GM21786 (cell line): Measurements from ENCODE around the gene MPRIP.

Source experiments
- ATAC-seq: cut with Tn5 transposase; IDR thresholded peaks from one replicate; pipeline ENCODE4 v1.9.1; 2021; ENCODE audit not compliant: unreplicated experiment

Gene MPRIP

GRCh38 chr17:17161121-17161520 lies 118.9 kb downstream of the MPRIP start:
- ATAC-seq, result no peak

- no peak for ATAC-seq
Observed at GRCh38 chr17:17161759-17162158, 119.5 kb downstream of the MPRIP start.

GRCh38 chr17:17164156-17164555 lies 121.9 kb downstream of the MPRIP start:
- ATAC-seq, result no peak

- no peak for ATAC-seq
Observed at GRCh38 chr17:17164676-17165075, 122.4 kb downstream of the MPRIP start.

- ATAC-seq, result no peak
Observed at GRCh38 chr17:17165666-17166308, 123.5 kb downstream of the MPRIP start.

- no peak for ATAC-seq
Observed at GRCh38 chr17:17166446-17166845, 124.2 kb downstream of the MPRIP start.

GRCh38 chr17:17167356-17167755 lies 125.1 kb downstream of the MPRIP start:
- ATAC-seq, result no peak

- no peak for ATAC-seq
Observed at GRCh38 chr17:17167986-17168385, 125.7 kb downstream of the MPRIP start.

GRCh38 chr17:17168401-17168800 lies 126.1 kb downstream of the MPRIP start:
- ATAC-seq, result no peak

GRCh38 chr17:17169396-17169795 lies 127.1 kb downstream of the MPRIP start:
- ATAC-seq, result no peak

- no peak for ATAC-seq
Observed at GRCh38 chr17:17170346-17170985, 128.2 kb downstream of the MPRIP start.

GRCh38 chr17:17171186-17171585 lies 128.9 kb downstream of the MPRIP start:
- ATAC-seq, result no peak

GRCh38 chr17:17172001-17172939 lies 130.0 kb downstream of the MPRIP start:
- ATAC-seq, result no peak

- ATAC-seq, result no peak
Observed at GRCh38 chr17:17172990-17173389, 130.7 kb downstream of the MPRIP start.

- no peak for ATAC-seq
Observed at GRCh38 chr17:17173921-17174320, 131.7 kb downstream of the MPRIP start.

GRCh38 chr17:17175340-17175739 lies 133.1 kb downstream of the MPRIP start:
- ATAC-seq, result no peak

GRCh38 chr17:17175917-17176316 lies 133.7 kb downstream of the MPRIP start:
- peak; percentile 51 for ATAC-seq

- no peak for ATAC-seq
Observed at GRCh38 chr17:17176341-17176740, 134.1 kb downstream of the MPRIP start.

GRCh38 chr17:17177176-17177575 lies 134.9 kb downstream of the MPRIP start:
- no peak for ATAC-seq

GRCh38 chr17:17179371-17179827 lies 137.1 kb downstream of the MPRIP start:
- peak; percentile 38 for ATAC-seq

- ATAC-seq, result no peak
Observed at GRCh38 chr17:17180141-17180603, 137.9 kb downstream of the MPRIP start.
